GM23338 (cell line): ENCODE results near the gene SPAG16. TPM values are rescaled to one million over a fixed set of nuclear protein-coding genes. Genes with fewer than 3 reads are reported as not detected.

ENCODE experiments used
- ATAC-seq: fragments of 200-7000 bp; cut with Tn5 transposase; 3 replicates; pipeline ENCODE4 v1.9.1; 2020
- DNase-seq: peaks from one replicate; pipeline ENCODE4 v3.0.0-alpha.2; 2015; ENCODE audit warnings: low spot score
- H2AFZ ChIP-seq: fragments of 200-600 bp; sonication (generic); 2 replicates; pipeline ENCODE4 v1.8.0; 2016; ENCODE audit warnings: antibody characterized with exemption, mild to moderate bottlenecking, moderate library complexity
- H3F3A ChIP-seq: fragments of 200-600 bp; sonication (generic); replicated peaks from 2 replicates; pipeline ENCODE4 v1.8.0; 2017; ENCODE audit warnings: antibody characterized with exemption, mixed run types, low read depth
- H3K27ac ChIP-seq: fragments of 200-600 bp; sonication (generic); 2 replicates; pipeline ENCODE4 v1.6.1; 2016; ENCODE audit warnings: low read depth
- H3K27me3 ChIP-seq: fragments of 200-600 bp; sonication (generic); 2 replicates; pipeline ENCODE4 v1.8.0; 2016; ENCODE audit warnings: mild to moderate bottlenecking, mixed run types, moderate library complexity; ENCODE audit not compliant: insufficient read depth
- H3K36me3 ChIP-seq: fragments of 200-600 bp; sonication (generic); 2 replicates; pipeline ENCODE4 v1.8.0; 2016; ENCODE audit warnings: mild to moderate bottlenecking; ENCODE audit not compliant: insufficient read depth
- H3K4me1 ChIP-seq: fragments of 200-600 bp; sonication (generic); 2 replicates; pipeline ENCODE4 v1.8.0; 2016; ENCODE audit warnings: mild to moderate bottlenecking, moderate library complexity; ENCODE audit not compliant: insufficient read depth
- H3K4me2 ChIP-seq: fragments of 200-600 bp; sonication (generic); 2 replicates; pipeline ENCODE4 v1.7.1; 2017; ENCODE audit warnings: mixed run types
- H3K4me3 ChIP-seq: fragments of 200-600 bp; sonication (generic); 2 replicates; pipeline ENCODE4 v1.6.1; 2016; ENCODE audit warnings: mixed run types
- H3K79me2 ChIP-seq: fragments of 200-600 bp; sonication (generic); replicated peaks from 2 replicates; pipeline ENCODE4 v1.8.0; 2017; ENCODE audit warnings: mild to moderate bottlenecking; ENCODE audit not compliant: insufficient read depth
- H3K9me2 ChIP-seq: fragments of 200-600 bp; sonication (generic); 2 replicates; pipeline ENCODE4 v1.8.0; 2017; ENCODE audit not compliant: insufficient read depth
- H4K20me1 ChIP-seq: fragments of 200-600 bp; sonication (generic); replicated peaks from 2 replicates; pipeline ENCODE4 v1.8.0; 2017; ENCODE audit warnings: mild to moderate bottlenecking; ENCODE audit not compliant: insufficient read depth
- H3K27ac Mint-ChIP-seq: 2 replicates; pipeline ENCODE4 v1.8.0; 2020; ENCODE audit warnings: inconsistent platforms, mild to moderate bottlenecking, moderate library complexity, mixed read lengths
- H3K27me3 Mint-ChIP-seq: 3 replicates; pipeline ENCODE4 v1.8.0; 2022; ENCODE audit warnings: low read depth, mild to moderate bottlenecking, moderate library complexity, mixed read lengths, inconsistent platforms; ENCODE audit not compliant: insufficient read depth, poor library complexity
- H3K36me3 Mint-ChIP-seq: 3 replicates; pipeline ENCODE4 v1.8.0; 2021; ENCODE audit warnings: low read depth, mild to moderate bottlenecking, inconsistent platforms, moderate library complexity, mixed read lengths
- H3K4me1 Mint-ChIP-seq: 3 replicates; pipeline ENCODE4 v1.8.0; 2020; ENCODE audit warnings: mild to moderate bottlenecking, inconsistent platforms, mixed read lengths
- H3K4me3 Mint-ChIP-seq: 3 replicates; pipeline ENCODE4 v1.8.0; 2021; ENCODE audit warnings: moderate library complexity, mild to moderate bottlenecking, inconsistent platforms, mixed read lengths
- H3K9me3 Mint-ChIP-seq: 3 replicates; pipeline ENCODE4 v1.8.0; 2020; ENCODE audit warnings: moderate library complexity, mild to moderate bottlenecking, inconsistent platforms, mixed read lengths
- CREB1 ChIP-seq: fragments of 250-450 bp; sonication (Bioruptor Pico); IDR thresholded peaks from 2 replicates; pipeline ENCODE4 v1.5.0; 2020; ENCODE audit warnings: low read depth, mild to moderate bottlenecking, moderate library complexity
- CTCF ChIP-seq, 2 experiments: fragments of 200-600 bp in 1 of 2; sonication (generic) in 1 of 2; conservative IDR thresholded peaks; 2 replicates each; pipeline versions ENCODE4 v1.5.1 to v1.6.1; 2016 to 2017; ENCODE audit warnings: antibody characterized with exemption in 2 of 2, low read depth in 2 of 2, mild to moderate bottlenecking in 2 of 2, moderate library complexity in 1 of 2
- EZH2 ChIP-seq: fragments of 200-600 bp; sonication (generic); IDR thresholded peaks from one replicate; pipeline ENCODE4 v1.8.0; 2017; ENCODE audit warnings: antibody characterized with exemption, mild to moderate bottlenecking, low read depth; ENCODE audit not compliant: unreplicated experiment
- EZH2phosphoT487 ChIP-seq: fragments of 200-600 bp; sonication (generic); IDR thresholded peaks from one replicate; pipeline ENCODE4 v1.8.1; 2018; ENCODE audit warnings: antibody characterized with exemption; ENCODE audit not compliant: unreplicated experiment
- JUNB ChIP-seq: IDR thresholded peaks from one replicate; pipeline ENCODE4 v1.6.1; 2016; ENCODE audit warnings: antibody characterized with exemption; ENCODE audit not compliant: unreplicated experiment
- NANOG ChIP-seq: IDR thresholded peaks from 2 replicates; pipeline ENCODE4 v1.6.1; 2016; ENCODE audit warnings: antibody characterized with exemption, borderline replicate concordance
- POLR2AphosphoS5 ChIP-seq: IDR thresholded peaks from 2 replicates; pipeline ENCODE4 v1.6.1; 2016; ENCODE audit warnings: antibody characterized with exemption, low read depth
- STAT1 ChIP-seq: IDR thresholded peaks from one replicate; pipeline ENCODE4 v1.6.1; 2016; ENCODE audit warnings: antibody characterized with exemption; ENCODE audit not compliant: unreplicated experiment
- ZNF114 ChIP-seq: fragments of 250-450 bp; sonication (Bioruptor Pico); IDR thresholded peaks from 2 replicates; pipeline ENCODE4 v1.5.0; 2020; ENCODE audit warnings: mild to moderate bottlenecking, moderate library complexity
- ZNF331 ChIP-seq: fragments of 250-450 bp; sonication (Bioruptor Pico); IDR thresholded peaks from 2 replicates; pipeline ENCODE4 v1.5.0; 2020; ENCODE audit warnings: low read depth, mild to moderate bottlenecking, moderate library complexity
- ZNF462 ChIP-seq: fragments of 250-450 bp; sonication (Bioruptor Pico); IDR thresholded peaks from 2 replicates; pipeline ENCODE4 v1.5.0; 2020; ENCODE audit warnings: mild to moderate bottlenecking, moderate library complexity
- polyA plus RNA-seq: library from polyadenylated mRNA; unstranded; fragments of >200 nt; fragmentation: Nextera tagmentation; extraction: Ambion mirVana; gene quantifications from 2 replicates; pipeline ENCODE4 v1.2.1, GENCODE V29; 2016
- total RNA-seq: library from RNA; depleted of rRNA; stranded (reverse); fragments of >200 nt; shearing (Covaris generic); gene quantifications from 2 replicates; pipeline ENCODE4 v1.2.3, GENCODE V29; 2014
- TF ChIP-seq, protein P1 (sequence below): IDR thresholded peaks from one replicate; pipeline ENCODE4 v1.6.1; 2018; ENCODE audit warnings: antibody characterized with exemption; ENCODE audit not compliant: unreplicated experiment
- TF ChIP-seq, protein P2 (sequence below): IDR thresholded peaks from 2 replicates; pipeline ENCODE4 v1.6.1; 2016; ENCODE audit warnings: antibody characterized with exemption

Gene SPAG16
- total and polyA plus RNA-seq, 2 experiments from 2014 or later, result 19.7 to 47.8 TPM

GRCh38 chr2:214264171-214264570, 979.9 kb downstream of the SPAG16 start:
- Mint-ChIP-seq H3K4me1 (peaks cover 6% of the 10 kb centered on the region), H3K27ac (no peak overlapping the region), H3K27me3 (peaks cover 2% of the 10 kb centered on the region), H3K9me3 (no peaks in the 10 kb centered on the region), H3K4me3 (no peak overlapping the region), H3K36me3 (no peaks in the 10 kb centered on the region)
- DNase-seq (no peak), ATAC-seq (no peak)
- no peaks in the 10 kb centered on the region for H3K36me3 ChIP-seq
- H2AFZ ChIP-seq, result no peak overlapping the region
- H3K4me3 ChIP-seq, result no peak overlapping the region
- TF ChIP-seq NANOG (no peak), ZNF114 (CRISPR knock-in tag) (no peak), STAT1 (no peak), CTCF (conservative IDR thresholded peaks at IDR 0.05; ENCODE audit: low read depth in 2 of 2) (no peak), EZH2 (no peak), POLR2AphosphoS5 (no peak), JUNB (no peak), EZH2phosphoT487 (no peak), ZNF331 (no peak), ZNF462 (CRISPR knock-in tag) (no peak), CREB1 (CRISPR knock-in tag) (no peak)
- TF ChIP-seq, protein P1, sequence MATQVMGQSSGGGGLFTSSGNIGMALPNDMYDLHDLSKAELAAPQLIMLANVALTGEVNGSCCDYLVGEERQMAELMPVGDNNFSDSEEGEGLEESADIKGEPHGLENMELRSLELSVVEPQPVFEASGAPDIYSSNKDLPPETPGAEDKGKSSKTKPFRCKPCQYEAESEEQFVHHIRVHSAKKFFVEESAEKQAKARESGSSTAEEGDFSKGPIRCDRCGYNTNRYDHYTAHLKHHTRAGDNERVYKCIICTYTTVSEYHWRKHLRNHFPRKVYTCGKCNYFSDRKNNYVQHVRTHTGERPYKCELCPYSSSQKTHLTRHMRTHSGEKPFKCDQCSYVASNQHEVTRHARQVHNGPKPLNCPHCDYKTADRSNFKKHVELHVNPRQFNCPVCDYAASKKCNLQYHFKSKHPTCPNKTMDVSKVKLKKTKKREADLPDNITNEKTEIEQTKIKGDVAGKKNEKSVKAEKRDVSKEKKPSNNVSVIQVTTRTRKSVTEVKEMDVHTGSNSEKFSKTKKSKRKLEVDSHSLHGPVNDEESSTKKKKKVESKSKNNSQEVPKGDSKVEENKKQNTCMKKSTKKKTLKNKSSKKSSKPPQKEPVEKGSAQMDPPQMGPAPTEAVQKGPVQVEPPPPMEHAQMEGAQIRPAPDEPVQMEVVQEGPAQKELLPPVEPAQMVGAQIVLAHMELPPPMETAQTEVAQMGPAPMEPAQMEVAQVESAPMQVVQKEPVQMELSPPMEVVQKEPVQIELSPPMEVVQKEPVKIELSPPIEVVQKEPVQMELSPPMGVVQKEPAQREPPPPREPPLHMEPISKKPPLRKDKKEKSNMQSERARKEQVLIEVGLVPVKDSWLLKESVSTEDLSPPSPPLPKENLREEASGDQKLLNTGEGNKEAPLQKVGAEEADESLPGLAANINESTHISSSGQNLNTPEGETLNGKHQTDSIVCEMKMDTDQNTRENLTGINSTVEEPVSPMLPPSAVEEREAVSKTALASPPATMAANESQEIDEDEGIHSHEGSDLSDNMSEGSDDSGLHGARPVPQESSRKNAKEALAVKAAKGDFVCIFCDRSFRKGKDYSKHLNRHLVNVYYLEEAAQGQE, result no peak
- TF ChIP-seq, protein P2, sequence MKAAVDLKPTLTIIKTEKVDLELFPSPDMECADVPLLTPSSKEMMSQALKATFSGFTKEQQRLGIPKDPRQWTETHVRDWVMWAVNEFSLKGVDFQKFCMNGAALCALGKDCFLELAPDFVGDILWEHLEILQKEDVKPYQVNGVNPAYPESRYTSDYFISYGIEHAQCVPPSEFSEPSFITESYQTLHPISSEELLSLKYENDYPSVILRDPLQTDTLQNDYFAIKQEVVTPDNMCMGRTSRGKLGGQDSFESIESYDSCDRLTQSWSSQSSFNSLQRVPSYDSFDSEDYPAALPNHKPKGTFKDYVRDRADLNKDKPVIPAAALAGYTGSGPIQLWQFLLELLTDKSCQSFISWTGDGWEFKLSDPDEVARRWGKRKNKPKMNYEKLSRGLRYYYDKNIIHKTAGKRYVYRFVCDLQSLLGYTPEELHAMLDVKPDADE, result no peak
- no peaks in the 10 kb centered on the region for H4K20me1 ChIP-seq
- H3K27me3 ChIP-seq, result no peaks in the 10 kb centered on the region
- no peak overlapping the region for H3K4me2 ChIP-seq
- H3F3A ChIP-seq, result no peaks in the 10 kb centered on the region
- H3K27ac ChIP-seq, result no peak overlapping the region
- peaks cover 5% of the 10 kb centered on the region; the same call in 1 of the 2 replicates for H3K4me1 ChIP-seq
- no peaks in the 10 kb centered on the region for H3K79me2 ChIP-seq
- no peaks in the 10 kb centered on the region for H3K9me2 ChIP-seq
